ENCODE measurements around the gene HMGN3.

DNA sequence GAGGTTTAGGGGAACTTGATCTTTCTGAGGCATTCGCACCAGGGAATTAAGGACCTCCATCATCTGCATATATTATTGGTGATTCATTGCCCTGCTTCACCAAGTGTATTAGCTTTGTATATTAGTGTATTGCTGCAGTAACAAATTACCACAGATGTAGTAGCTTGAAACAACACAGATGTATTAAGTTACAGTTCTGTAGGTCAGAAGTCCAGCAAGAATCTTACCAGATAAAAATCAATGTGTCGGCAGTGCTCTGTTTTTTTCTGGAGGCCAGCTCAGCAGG is 65.8 kb downstream of the HMGN3 start:
- TF ChIP-seq POLR2A (IDR thresholded peaks at IDR 0.05; ENCODE audit: low read depth, low read length), result no peak
- TF ChIP-seq, protein P1, sequence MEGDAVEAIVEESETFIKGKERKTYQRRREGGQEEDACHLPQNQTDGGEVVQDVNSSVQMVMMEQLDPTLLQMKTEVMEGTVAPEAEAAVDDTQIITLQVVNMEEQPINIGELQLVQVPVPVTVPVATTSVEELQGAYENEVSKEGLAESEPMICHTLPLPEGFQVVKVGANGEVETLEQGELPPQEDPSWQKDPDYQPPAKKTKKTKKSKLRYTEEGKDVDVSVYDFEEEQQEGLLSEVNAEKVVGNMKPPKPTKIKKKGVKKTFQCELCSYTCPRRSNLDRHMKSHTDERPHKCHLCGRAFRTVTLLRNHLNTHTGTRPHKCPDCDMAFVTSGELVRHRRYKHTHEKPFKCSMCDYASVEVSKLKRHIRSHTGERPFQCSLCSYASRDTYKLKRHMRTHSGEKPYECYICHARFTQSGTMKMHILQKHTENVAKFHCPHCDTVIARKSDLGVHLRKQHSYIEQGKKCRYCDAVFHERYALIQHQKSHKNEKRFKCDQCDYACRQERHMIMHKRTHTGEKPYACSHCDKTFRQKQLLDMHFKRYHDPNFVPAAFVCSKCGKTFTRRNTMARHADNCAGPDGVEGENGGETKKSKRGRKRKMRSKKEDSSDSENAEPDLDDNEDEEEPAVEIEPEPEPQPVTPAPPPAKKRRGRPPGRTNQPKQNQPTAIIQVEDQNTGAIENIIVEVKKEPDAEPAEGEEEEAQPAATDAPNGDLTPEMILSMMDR (IDR thresholded peaks at IDR 0.05; ENCODE audit: extremely low read depth in 1 of 2, insufficient read depth in 1 of 2, low read depth in 1 of 2, low read length in 2 of 2), result no peak
- TF ChIP-seq POLR2AphosphoS5 (IDR thresholded peaks at IDR 0.05; ENCODE audit: insufficient read depth, low read depth, low read length), result no peak
- TF ChIP-seq MYC (IDR thresholded peaks at IDR 0.05; ENCODE audit: low read depth, low read length), result no peak
- TF ChIP-seq, protein P2, sequence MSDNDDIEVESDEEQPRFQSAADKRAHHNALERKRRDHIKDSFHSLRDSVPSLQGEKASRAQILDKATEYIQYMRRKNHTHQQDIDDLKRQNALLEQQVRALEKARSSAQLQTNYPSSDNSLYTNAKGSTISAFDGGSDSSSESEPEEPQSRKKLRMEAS (IDR thresholded peaks at IDR 0.05; ENCODE audit: insufficient read depth, insufficient read length), result no peak
- no peak for TF ChIP-seq GATA2 (IDR thresholded peaks at IDR 0.05; ENCODE audit: insufficient read depth, insufficient read length, low read depth, low read length)
- TF ChIP-seq EZH2 (IDR thresholded peaks at IDR 0.05; ENCODE audit: borderline replicate concordance, low read depth, low read length, severe bottlenecking), result no peak
- TF ChIP-seq FOS (IDR thresholded peaks at IDR 0.05; ENCODE audit: borderline replicate concordance, insufficient read depth, low read length), result no peak
